GM12801 (cell line): ENCODE measurements around the gene CLDN22.

ENCODE experiments used
- CTCF ChIP-seq: IDR thresholded peaks from one replicate; pipeline ENCODE4 v1.5.1; 2011; ENCODE audit warnings: control low read depth; ENCODE audit not compliant: insufficient read length; ENCODE audit errors: extremely low read depth

CLDN22 gene

GRCh38 chr4:183333202-183333601, 13.1 kb upstream of the CLDN22 start:
- TF ChIP-seq CTCF = no peak

GRCh38 chr4:183332447-183332846, 12.4 kb upstream of the CLDN22 start:
- no peak for TF ChIP-seq CTCF

GRCh38 chr4:183330841-183331240, 10.8 kb upstream of the CLDN22 start:
- TF ChIP-seq CTCF = no peak

GRCh38 chr4:183329954-183330742, 10.1 kb upstream of the CLDN22 start:
- no peak for TF ChIP-seq CTCF

- TF ChIP-seq CTCF = no peak
Observed at GRCh38 chr4:183329244-183329643, 9.2 kb upstream of the CLDN22 start.

- TF ChIP-seq CTCF = no peak
Observed at GRCh38 chr4:183328832-183329231, 8.8 kb upstream of the CLDN22 start.

GRCh38 chr4:183327827-183328226, 7.8 kb upstream of the CLDN22 start:
- no peak for TF ChIP-seq CTCF

GRCh38 chr4:183326853-183327252, 6.8 kb upstream of the CLDN22 start:
- TF ChIP-seq CTCF = no peak
